ENCODE results near the gene CGN.

GRCh38 chr1:151542710-151543129 lies 31.5 kb downstream of the CGN start:
- TF ChIP-seq CTCF (conservative IDR thresholded peaks at IDR 0.05) (no peak), ZFX (IDR thresholded peaks at IDR 0.05) (no peak)
